Measurements from ENCODE around the gene MAP6. TPM values are rescaled to one million over a fixed set of nuclear protein-coding genes. Genes with fewer than 3 reads are reported as not detected.

Gene MAP6
- polyA plus RNA-seq, 4 donors = 8.0 to 11.7 (median 9.8) TPM

Other genes with a start within 250 kb of the MAP6 start
- under 1 TPM; 0.32 to 0.74 (median 0.40) TPM for gene KLHL35, start 235.8 kb downstream of the MAP6 start, polyA plus RNA-seq (ENCODE audit: insufficient read length in 4 of 4)
- gene GDPD5, start 143.1 kb downstream of the MAP6 start, polyA plus RNA-seq (ENCODE audit: insufficient read length in 4 of 4) = 10 to 100 TPM in 2 of 4 donors, 1 to 10 TPM in 2; 7.4 to 12.2 (median 10.6) TPM
- 100 to 1,000 TPM; 318 to 406 (median 346) TPM for gene SERPINH1, start 106.8 kb downstream of the MAP6 start, polyA plus RNA-seq (ENCODE audit: insufficient read length in 4 of 4)
- gene MOGAT2, start 48.8 kb upstream of the MAP6 start, polyA plus RNA-seq (ENCODE audit: insufficient read length in 4 of 4) = 1 to 10 TPM in 3 of 4 donors, under 1 TPM in 1; 0.64 to 1.7 (median 1.6) TPM
- gene DGAT2, start 99.7 kb upstream of the MAP6 start, polyA plus RNA-seq (ENCODE audit: insufficient read length in 4 of 4) = 1 to 10 TPM; 3.5 to 5.3 (median 4.6) TPM
- 10 to 100 TPM; 17.3 to 20.2 (median 18.0) TPM for gene UVRAG, start 146.2 kb upstream of the MAP6 start, polyA plus RNA-seq (ENCODE audit: insufficient read length in 4 of 4)

Measured in right renal pelvis (tissue), 4 donors.